Stimulated activated CD8-positive, alpha-beta memory T cell treated with anti-CD3 and anti-CD28 coated beads, Interleukin-7, amount 100 ng/mL, for 48 hours (primary cell): ENCODE measurements around the gene CDH13.

Experiments used
- DNase-seq, 2 donors: peaks; one replicate each; pipeline ENCODE4 v3.0.0-alpha.2; 2020; ENCODE audit warnings: low read depth in 1 of 2; ENCODE audit errors: extremely low read depth in 1 of 2

Gene CDH13

DNA sequence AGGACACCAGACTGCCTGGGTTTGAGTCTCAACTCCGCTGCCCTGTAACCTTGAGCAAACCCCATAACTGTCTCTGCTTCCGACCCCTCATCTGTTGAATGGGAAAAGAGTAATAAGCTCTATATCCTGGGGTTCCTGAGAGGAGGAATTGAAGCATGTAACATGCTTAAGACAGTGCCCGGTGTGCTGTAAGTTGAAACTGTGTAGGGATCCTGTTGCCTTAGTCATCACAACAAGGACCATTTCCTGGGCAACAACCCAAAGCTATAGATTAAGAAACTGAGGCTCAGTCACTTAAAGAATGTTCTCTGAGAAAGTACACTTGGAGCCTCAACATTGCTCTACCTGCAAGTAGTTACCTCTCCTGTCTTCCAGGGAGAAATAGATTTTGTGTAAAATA is 23.0 kb downstream of the CDH13 start:
- no peak for DNase-seq

DNA sequence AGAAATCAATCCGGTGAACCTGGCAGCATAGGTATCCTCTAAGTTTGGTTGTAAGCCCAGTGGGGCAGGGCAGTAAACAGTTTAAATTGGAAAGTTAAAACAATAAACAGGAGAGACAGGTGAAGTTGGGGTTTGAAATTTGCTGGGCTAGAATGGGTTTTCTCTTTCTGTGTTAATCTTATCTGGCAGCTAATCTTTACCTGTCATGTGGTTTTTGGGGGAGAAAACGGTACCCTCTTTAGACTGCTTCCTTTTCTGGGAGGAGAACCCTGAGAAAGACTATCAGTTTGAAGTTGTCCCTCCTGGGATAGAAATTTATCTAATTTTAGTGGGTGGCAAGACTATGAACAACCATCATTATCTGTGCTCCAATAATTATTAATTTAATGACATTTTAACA is 24.0 kb downstream of the CDH13 start:
- no peak for DNase-seq

DNA sequence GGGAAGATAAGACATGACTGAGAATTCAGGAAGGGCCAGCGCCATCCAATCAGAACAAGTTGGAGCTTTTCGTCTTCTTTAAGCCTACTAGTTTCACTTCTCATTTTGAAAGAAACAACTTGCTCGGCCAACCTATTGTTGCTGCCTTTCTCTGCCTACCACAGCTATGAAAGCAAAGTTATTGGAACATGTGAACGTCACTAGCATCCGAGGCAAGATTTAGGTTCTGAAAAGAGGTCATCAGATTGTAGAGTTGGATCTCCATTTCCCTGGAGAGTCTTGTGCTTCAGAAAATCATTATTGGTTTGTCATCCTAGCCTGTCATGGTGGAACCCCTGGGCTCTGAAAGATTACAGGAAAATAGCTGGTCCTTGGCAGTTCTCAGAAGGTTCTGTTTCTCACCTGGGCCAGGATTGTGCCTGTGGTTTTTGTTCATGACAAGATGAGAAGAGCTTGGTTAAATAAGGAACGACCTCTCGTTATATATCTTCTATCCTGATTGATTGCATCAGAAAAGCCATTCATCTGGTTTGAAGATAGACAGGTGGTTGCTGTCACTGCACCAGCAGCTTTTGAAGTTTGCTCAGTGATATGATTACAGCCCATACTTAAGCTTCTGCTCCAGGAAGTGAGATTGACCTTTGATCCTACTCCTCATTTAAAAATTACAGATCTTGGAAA is 25.3 kb downstream of the CDH13 start:
- no peak for DNase-seq

DNA sequence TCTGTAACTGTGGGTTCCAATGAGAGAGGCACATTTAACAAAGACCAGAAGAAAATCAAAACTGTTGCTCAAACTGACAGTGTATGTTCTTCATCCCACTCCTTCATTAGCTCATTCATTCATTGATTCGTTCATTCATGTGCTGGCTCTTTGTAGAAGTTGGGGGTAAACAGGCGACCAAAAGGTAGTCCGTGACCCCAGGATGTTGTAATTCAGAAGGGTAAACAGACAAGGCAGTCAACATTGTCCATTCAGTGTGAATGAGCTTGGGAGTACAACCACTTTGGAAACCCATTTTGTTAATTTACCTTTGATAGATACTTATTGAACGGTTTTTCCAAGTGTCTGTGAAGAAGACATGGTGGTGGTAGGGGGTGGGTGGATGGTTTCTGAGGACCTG is 26.1 kb downstream of the CDH13 start:
- DNase-seq = no peak

DNA sequence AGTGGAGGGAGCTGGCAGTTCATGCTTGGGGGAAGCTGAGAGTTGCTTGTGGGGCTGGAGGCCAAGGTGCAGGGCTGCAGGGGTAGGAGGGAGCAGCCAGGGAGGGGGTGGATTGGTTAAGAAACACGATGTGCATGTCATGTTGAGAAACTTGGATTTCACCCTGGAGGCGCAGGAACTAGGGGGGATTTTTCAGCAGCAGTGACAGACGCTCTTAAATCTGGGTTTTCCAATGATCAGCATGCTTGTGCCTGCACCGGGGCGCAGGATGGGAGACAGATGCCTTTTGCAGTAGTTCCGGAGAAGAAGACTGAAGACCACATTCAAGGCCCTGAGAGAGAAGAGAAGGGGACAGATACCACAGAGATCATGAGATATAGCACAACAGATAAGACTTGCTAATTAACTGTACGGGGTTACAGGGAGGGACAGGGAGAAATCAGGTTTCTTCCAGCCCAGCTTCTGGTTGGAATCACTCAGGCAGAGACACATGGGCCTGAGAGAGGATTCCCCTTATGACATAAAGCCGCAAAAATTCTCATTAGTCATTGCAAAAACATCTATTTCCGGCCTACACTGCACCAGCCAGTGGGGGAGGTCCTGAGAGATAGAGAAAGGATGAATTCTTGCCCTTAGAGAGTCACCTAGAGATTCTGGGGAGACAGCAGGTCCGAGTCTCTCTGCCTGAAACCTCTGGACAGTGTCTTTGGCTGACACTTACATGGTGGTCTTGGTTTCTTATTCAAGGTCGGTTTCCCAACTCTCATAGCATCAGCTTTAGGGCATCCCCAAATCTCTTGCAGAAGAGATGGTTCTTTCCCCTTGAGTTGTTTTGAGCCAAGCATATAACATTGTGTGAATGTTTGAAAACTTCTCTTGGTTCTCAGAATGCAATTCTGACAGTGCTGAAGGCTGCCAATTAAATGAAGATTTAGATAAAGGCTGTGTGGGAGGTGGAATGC is 27.1 kb downstream of the CDH13 start:
- DNase-seq = peak in 1 of 2 donors; percentile 34

DNA sequence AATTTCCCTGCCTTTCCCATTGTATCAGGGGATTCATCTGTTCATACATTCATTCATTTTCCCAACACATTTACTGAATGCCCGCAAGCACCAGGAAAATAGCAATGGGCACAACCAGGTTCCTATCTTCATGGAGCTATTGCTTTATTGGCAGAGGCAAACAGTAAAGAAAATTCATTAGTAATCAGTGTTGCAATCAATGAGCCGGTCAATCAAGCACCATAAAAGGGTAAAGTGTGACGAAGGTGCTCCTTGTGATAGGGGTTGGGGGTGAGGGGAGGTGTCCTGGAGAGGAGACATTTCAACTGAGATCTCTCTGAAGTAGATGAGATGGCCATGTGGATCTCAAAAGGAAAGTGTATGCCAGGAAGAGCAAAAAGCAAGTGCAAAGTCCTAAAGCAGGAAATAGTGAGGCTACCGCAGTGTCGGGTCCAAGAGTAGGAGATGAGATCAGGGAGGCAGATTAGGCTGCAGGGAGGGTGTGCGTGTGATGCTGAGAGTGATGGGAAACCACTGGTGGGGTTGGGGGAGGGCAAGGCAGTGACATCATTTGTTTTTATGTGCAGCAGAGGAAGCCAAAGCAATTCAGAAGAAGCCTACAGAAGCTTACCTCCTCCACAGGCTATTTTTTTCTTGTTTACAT is 28.4 kb downstream of the CDH13 start:
- peak in 1 of 2 donors; percentile 71 for DNase-seq

DNA sequence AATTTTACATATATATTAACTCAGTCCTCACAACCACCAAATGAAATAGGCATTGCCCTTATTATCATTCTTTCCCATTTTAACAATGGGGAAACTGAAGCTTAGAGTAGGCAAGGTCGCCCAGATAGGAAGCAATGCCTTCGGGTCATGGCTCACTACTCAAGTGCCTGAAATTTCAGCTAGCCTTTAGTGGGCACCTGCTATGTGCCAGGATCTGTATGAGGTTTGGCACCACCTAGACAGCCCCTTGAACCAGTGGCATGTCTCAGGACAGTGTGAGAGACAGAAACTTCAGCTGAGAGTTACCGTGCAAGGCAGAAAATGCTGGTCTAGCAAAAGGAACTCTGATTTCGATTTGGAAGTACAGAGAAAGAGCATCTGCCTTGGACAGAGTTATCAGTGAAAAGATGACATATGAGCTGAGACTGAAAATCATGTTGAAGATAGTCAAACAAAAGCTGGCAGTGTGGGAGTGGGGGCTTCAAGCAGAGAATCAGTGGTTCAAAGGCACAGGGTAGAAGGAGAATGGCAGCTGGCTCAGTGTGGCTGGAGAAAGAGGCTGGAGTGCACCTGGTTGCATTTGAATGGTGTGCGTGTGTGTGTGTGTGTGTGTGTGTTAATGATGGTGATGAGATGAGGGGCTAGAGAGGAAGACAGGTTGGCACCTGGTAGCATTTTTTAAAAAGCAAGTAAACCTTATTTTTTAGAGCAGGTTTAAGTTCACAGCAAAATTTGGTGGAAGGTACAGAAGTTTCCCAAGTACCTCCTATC is 29.1 kb downstream of the CDH13 start:
- DNase-seq = no peak

DNA sequence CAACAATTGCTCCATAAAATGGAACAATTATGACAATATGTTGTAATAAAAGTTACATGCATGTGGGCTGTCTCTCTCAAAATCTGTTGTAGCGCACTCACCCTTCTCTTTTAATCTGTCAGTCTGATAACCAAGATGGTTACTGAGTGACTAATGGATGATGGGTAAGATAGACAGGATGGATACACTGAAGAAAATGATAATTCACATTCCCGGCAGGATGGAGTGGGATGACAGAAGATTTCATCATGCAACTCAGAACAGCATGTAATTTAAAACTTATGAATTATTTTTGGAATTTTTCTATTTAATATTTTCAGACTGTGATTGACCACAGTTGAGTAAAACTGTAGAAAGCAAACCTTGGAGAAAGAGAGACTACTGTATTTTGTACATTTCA is 30.5 kb downstream of the CDH13 start:
- DNase-seq = no peak

DNA sequence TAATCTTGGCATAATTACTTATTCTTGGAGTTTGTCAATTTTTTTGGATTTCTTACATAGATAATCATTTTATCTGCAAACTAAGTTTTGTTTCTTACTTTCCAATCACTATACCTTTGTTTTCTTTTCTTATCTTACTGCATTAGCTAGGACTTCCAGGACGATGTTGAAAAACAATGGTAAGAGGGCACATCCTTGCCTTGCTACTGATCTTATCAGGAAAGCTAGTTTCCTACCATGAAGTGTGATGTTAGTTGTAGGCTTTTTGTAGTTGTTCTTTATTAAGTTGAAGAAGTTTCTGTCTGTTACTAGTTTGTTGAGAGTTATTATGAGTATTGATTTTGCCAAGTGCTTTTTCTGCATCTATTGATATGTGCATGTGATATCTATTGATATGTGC is 31.0 kb downstream of the CDH13 start:
- no peak for DNase-seq

DNA sequence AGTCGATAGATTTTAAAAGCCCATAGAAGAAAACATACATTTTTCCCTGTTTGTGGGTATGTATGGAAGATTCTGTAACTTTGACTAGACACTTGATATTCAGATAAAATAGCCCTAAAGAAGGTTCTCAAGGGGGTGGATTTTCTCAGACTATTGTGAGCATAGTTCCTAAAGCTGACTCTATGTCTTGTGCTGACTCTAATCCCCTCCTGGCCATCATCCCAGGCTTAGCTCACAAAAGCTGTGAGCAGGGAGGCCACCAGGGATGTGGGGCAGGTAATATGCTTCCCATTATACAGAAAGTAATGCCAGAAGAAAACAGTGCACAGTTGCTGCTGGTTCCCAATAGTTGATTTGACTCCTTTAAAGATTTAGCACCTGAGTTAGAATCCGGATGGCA is 32.0 kb downstream of the CDH13 start:
- DNase-seq = no peak

DNA sequence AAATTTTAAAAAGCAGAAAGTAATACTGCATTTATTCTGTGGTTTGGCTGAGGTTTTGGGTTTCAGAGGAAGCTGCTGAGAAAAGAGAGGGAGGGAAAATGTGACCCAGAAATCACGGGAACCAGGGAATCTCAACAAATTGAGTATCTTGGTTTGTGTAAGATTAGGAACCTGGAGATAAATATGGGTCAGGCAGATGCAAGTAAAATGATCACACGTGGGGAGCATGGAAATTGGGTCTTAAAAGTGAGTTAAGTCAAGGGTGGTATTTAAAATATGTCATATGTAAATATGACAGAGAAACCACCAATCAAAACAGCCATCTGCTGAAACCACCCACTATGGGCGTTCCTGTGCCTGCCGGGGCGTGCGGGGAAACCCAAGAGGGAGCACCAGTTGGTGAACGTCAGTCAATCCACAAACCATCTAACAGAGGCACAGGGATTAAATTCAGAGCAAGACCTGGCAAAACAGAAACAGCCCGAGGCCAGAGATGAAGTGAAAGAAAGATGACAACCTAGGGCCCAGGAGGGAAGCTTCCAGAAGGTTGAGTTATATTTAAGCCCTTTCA is 33.4 kb downstream of the CDH13 start:
- DNase-seq = peak in 1 of 2 donors; percentile 22

DNA sequence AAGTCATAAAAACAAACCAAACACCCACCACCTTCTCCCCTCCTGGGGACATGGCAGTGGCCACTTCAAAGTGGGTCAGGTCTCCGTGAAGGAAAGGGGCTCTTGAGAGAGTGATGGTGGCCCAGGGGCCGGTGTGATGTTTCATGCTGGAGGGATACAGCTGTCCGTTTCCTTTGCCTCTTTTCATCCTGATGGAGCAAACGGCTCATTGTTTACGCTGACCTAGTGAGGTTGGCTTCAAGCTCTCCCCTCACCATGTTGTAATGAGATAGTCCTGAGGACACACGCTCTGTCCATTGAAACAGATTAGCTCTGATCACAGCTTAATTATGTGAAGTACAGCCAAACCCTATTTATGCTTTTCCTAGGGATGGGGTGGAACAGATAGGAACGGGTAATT is 34.2 kb downstream of the CDH13 start:
- no peak for DNase-seq

DNA sequence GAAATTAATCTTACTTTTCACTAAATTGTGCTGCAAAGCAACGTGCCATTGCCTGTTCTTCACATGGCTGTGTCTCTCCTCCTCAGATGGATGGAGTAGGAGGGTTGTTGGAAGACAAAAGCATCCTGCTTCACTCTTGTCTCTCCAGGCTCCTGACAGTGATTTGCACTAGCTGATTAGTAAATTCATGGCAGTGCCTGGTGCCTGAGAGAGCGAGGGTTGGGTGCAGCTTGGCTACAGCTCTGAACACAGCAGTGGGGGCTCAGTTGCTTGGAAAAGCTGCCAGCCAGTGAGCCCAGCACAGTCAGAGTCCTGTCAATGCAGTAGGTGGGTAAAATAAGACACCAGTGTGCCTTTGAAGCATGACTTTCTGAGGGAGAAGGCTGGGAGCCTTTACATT is 37.4 kb downstream of the CDH13 start:
- DNase-seq = no peak

DNA sequence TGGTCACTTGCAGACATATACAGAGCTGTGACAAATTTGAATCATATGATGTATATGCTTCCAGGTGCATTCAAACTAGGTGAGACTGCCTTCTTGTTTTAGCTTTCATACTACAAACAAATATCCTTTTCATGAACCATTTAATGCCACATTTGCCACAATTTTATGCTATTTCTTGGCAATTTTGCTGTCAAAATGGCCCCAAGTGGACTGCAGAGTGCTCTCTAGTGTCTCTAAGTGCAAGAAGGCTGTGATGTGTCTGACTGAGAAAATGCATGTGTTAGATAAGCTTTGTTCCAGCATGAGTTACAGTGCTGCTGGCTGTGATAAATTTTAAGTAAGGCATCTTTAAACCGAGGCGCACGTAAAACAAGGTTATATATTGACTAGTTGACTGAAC is 38.3 kb downstream of the CDH13 start:
- no peak for DNase-seq

DNA sequence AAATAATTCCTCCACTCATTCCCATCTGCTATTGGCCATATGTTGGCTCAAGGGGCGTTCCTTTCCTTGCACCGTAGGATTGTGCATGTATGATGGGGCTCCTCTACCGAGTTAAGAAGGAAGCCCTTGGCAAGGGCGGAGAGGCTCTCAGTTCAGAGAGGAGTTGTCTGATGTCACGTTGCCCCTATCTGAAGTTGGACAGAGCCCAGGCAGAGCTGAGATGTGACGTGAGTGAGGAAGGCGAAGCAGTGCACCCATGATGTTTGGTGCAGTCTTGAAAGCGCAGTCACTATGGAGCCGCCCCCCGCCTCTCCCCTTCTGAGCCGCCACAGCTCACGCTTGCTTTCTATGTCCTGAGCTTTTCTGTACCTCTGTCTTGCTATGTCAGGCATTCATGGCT is 40.7 kb downstream of the CDH13 start:
- DNase-seq = no peak

DNA sequence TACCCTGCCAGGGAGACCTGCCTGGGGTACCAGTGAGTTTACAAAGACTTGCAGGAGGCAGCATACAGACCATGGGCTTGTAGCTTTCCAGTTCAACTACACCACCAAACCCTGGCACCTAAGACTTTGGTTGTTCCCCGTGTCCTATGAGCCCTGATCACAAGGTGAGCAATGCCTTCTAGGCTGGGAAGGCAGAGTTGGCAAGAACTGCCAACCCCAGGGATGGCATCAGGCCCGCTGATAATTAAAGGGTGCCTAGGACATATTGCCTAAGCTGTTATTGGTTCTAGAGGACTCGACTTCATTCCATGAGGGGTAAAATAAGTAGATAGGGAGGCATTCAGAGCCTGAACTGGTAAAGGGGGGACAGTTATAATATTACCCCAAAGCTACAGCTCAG is 41.3 kb downstream of the CDH13 start:
- no peak for DNase-seq

DNA sequence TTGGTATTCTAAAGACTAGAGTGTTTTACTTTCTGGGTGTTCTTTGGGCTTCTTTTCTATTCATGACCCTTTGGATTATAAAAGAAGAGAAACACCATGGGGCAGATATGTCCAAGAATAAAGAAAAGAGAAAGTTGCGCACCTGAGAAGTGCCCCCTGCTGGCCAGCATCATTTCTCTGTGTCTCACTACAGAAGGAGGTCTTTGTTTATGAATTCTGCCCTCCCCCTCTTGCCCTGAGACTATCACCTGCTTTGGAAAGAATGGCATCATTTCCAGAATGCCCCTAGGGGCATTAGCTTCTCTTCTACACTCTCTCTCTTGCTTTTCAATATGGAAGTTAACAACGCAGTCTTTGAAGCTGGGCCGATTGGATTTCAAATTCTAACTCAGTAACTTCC is 45.0 kb downstream of the CDH13 start:
- no peak for DNase-seq

DNA sequence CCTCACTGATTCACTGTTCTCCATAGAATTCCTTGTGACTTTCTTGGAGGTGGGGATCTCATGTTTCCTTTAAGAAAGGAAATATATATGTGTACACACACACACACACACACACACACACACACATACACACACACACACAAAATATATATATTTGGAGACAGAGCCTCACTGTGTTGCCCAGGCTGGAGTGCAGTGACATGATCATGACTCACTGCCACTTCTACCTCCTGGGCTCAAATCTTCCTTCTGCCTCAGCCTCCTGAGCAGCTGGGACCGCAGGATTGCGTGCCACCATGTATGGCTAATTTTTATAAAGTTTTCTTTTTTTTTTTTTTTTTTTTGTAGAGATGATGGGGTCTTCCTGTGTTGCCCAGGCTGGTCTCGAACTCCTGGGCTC is 45.9 kb downstream of the CDH13 start:
- no peak for DNase-seq

DNA sequence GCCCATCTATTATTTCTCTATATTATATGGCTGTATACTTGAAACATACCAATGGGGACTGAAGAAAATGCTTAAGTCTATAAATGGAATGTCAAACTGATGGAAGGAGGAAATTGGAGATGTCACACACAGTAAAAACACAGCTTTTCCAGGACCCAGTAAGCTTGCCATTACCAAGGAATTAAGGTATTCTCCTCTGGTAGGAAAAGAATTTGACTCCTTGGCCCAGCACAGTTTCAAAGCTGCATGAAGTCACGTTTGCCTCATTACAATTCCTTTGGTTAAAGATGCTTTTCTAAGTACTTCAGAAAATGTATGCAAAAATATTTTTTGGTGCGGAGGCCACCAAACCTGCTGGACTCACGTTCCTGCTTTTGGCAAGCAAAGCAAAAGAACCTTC is 48.5 kb downstream of the CDH13 start:
- DNase-seq = no peak

DNA sequence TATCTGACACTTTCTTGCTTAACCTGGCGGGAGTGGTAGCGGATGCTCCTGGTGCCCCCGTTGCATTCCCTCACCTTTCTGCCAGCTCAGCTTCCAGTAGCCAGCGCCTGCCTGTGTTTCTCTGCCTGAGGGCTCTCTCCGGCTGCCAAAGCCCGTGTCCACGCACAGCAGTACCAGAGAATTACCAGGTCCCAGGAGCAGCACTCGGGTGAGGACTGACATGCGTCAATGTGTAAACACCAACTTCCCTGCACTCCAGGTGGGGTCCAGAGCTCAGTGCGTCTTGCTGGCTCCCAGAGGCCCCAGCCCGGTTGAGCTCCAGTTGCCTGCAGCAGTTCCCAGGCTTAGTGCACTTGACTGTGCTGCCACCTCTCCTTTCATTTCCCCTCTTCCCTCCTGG is 54.8 kb downstream of the CDH13 start:
- DNase-seq = no peak

DNA sequence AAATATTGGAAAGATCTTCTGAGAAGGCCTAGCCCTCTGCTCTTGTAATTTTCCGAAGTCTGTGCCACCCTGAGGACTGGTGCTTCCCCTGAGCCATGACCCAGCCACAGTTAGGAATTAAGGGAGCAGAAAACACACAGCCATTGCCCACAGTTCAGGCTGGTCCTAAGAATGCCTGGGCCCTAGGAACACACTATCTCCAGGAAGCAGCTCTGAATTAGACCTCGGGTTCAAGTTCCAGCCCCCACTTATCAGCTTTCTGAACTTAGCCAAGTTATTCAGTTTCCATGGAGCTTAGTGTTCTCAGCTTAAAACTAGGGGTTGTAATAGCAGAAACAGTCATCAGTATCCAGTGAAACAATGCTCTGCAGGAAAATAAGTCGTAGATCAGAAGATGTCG is 56.0 kb downstream of the CDH13 start:
- DNase-seq = no peak
